ENCODE results near the gene TRIM64C.
"Not testable (repeated sequence)": the region's sequence is repeated elsewhere in the genome, so short reads cannot be mapped to it uniquely, and the experiment has no call there.

TRIM64C gene, protein sequence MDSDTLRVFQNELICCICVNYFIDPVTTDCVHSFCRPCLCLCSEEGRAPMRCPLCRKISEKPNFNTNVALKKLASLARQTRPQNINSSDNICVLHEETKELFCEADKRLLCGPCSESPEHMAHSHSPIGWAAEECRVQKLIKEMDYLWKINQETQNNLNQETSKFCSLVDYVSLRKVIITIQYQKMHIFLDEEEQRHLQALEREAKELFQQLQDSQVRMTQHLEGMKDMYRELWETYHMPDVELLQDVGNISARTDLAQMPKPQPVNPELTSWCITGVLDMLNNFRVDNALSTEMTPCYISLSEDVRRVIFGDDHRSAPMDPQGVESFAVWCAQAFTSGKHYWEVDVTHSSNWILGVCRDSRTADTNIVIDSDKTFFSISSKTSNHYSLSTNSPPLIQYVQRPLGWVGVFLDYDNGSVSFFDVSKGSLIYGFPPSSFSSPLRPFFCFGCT

DNA sequence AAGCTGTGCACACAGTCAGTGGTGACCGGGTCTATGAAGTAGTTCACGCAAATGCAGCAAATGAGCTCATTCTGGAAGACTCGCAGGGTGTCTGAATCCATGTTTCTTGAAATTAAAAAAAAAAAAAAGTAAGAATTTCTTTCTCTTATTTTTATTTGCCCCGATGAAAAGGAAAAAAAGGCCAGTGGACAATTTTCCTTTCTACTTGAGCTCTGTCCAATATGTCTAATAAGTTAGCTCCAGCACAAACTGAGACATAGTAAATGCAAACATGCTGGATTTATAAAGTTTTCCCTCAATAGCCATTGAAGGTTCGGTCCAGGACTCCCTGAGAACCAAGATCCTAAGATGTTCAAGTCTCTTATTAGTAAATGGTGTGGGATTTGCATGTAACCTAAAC, at the start of gene TRIM64C:
Gene TRIM64C (minus strand): TSS at position 101 of the 400 bp plus-strand sequence. CDS start 0 bp downstream, at position 101.
- H3K4me3 Mint-ChIP-seq, H3K4me1 Mint-ChIP-seq, H3K27me3 Mint-ChIP-seq, H3K27ac Mint-ChIP-seq, H3K36me3 Mint-ChIP-seq: not testable (repeated sequence)
- peaks cover 14% of the 10 kb centered on the region for H3K9me3 Mint-ChIP-seq

DNA sequence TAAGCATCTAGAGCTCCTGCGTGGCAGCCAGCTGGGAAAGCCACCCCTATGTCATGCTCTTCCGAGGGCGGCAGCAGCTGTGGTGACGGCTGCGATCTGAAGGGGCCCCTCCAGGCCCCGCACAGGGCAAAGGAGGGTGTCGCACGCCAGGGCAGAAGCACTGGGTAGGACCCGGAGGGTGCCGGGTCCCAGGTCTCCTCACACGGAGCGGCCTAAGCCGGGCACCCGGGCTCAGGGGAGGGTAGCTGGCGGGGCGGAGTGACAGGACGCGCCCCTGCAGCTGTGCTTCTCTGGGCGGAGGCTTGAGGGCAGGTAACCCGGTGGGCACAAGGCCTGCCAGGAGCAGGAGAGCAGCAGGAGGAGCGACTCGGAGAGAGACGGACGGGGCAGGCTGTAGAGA, 43.4 kb upstream of the TRIM64C start:
- H3K4me3 Mint-ChIP-seq, H3K9me3 Mint-ChIP-seq, H3K27me3 Mint-ChIP-seq, H3K36me3 Mint-ChIP-seq, H3K27ac Mint-ChIP-seq, H3K4me1 Mint-ChIP-seq: not testable (repeated sequence)

DNA sequence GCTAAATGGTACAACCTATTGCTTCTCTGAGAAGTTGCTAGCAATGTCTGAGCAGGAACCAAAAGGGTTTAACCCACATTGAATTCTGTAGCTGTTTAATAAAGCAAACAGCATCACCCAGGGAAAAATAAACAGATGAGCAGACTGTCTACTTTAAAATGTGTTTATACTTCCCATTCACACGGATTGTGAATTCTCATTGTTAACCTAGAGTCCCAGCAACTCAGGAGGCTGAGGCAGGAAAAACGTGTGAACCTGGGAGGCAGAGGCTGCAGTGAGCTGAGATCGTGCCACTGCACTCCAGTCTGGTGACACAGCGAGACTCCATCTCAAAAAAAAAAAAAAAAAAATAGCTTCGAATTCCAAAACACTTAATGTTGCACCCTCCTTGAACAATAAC, 11.0 kb upstream of the TRIM64C start:
- not testable (repeated sequence) for H3K4me3 Mint-ChIP-seq, H3K4me1 Mint-ChIP-seq, H3K27ac Mint-ChIP-seq, H3K9me3 Mint-ChIP-seq, H3K36me3 Mint-ChIP-seq, H3K27me3 Mint-ChIP-seq

DNA sequence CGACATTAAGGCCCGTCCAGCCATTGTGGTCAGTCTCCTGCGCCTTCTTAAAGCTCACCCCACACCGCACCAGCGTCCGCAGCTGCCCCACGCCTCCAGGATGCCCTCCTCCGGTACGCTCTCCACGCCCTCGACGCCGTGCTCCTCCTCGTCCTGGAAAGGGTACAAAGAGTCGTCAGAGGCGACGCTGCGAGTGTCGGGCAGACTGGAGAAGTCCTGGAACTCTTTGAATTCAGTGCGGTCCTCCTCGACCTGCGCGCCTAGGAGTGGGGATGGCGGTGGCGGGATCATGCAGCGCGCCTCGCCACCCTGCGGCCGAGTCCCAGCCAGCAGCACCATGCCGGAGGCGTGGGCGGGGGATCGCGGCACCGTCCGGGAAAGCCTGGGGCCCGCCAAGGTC, 9.1 kb downstream of the TRIM64C start:
- H3K4me1 Mint-ChIP-seq, H3K36me3 Mint-ChIP-seq, H3K27me3 Mint-ChIP-seq, H3K4me3 Mint-ChIP-seq, H3K27ac Mint-ChIP-seq, H3K9me3 Mint-ChIP-seq: not testable (repeated sequence)

DNA sequence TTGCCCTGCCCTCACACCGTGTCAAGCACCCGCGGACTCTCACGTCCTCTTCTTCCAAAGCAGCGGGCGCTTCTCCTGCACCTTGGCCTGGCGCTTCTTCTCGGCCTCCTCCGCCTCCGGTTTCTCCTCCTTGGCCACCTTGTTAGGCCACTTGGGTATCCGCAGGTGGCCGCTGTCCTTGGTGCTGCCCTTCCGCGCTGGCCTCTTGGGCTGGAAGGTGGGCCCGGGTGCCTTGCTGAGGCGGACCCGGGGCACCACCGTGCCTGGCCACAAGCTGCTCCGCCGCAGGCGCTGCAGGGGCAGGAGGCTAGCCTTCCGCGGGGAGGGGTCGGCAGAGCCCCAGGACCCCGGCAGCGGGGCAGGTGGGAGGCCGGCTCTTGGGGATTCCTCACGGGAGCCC, 10.7 kb downstream of the TRIM64C start:
- H3K4me1 Mint-ChIP-seq, H3K27me3 Mint-ChIP-seq, H3K4me3 Mint-ChIP-seq, H3K9me3 Mint-ChIP-seq, H3K27ac Mint-ChIP-seq, H3K36me3 Mint-ChIP-seq: not testable (repeated sequence)

DNA sequence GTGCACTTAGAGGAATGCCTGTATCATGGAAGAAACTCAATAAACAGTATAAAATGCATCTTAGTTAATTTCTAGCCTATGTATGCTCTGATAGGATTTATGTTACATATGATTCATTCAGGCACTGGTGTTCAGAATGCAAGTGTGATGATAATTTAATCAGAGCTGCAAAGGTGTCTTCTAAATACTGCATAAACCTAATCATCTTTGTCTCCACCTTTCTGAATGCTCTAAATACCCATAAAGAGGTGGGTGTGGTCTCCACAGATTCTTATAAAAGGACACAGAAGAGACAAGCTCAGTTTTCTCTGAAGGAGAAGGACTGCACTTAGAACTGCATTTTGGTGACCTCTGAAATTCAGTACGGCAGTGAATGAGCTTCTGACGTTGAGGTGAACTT, 30.4 kb downstream of the TRIM64C start, which contains the start of gene TRIM49B:
Gene TRIM49B (plus strand): TSS at position 301 of the 400 bp plus-strand sequence. CDS start 2,777 bp downstream, outside the sequence.
- not testable (repeated sequence) for H3K36me3 Mint-ChIP-seq, H3K27ac Mint-ChIP-seq, H3K4me1 Mint-ChIP-seq, H3K9me3 Mint-ChIP-seq, H3K4me3 Mint-ChIP-seq, H3K27me3 Mint-ChIP-seq

Measured in activated naive CD4-positive, alpha-beta T cell treated with anti-CD3 and anti-CD28 coated beads, Interleukin-2, amount 50 U/mL, for 24 hours (primary cell).